ENCODE data around the gene APOM. TPM values are rescaled to one million over a fixed set of nuclear protein-coding genes. Genes with fewer than 3 reads are reported as not detected.

APOM gene
- total RNA-seq, 4 donors from 2014 or later, result 0.63 to 2.0 (median 0.90) TPM; not detected in 1

GRCh38 chr6:31641370-31641769 lies 14.3 kb upstream of the APOM start:
- WGBS, 2 donors, result 88 to 93% methylated on average over 4 of the region's 4 CpGs
- H3K36me3 ChIP-seq, result peaks cover 10 to 99% (median 56%) of the 10 kb centered on the region in 3 donors

DNA sequence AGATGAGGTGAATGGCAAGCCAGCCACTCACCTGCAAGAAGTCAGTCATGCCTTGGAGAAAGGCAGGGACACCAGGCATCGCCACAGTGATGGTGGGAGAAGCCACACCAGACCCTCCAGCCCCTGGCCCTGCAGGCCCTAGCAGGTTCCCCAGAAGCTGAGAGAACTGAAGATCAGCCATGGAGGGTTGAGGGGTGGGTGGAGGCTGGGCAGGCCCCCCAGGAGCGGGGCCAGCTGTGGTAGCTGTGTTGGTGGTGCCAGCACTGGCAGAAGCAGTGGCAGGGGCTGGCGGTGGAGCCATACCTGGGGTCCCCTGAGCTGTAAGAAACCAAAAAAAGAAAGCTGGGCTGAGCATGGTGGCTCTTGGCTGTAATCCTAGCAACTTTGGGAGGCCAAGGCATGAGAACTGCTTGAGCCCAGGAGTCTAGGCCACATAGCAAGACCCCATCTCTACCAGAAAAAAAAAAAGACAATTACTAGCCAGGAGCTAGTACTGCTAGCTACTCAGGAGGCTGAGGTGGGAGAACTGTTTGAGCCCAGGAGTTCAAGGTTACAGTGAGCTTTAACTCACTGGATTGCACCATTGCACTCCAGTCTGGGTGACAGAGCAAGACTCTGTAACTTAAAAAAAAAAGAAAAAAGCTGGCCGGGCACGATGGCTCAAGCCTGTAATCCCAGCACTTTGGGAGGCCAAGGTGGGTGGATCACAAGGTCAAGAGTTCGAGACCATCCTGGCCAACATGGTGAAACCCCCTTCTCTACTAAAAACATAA lies 12.7 kb upstream of the APOM start:
- Histone ChIP-seq H3K4me3 (no peak overlapping the region), H3K27ac (no peak overlapping the region), H3K36me3 (peaks cover 13 to 99% (median 48%) of the 10 kb centered on the region in 3 donors), H3K4me1 (no peaks in the 10 kb centered on the region), H3K27me3 (no peaks in the 10 kb centered on the region), H3K9me3 (no peaks in the 10 kb centered on the region)
- 85 to 88% methylated on average over 6 of the region's 6 CpGs for WGBS, 2 donors
- no peak for TF ChIP-seq EP300 (IDR thresholded peaks at IDR 0.05)
- no peak for TF ChIP-seq POLR2A (IDR thresholded peaks at IDR 0.05)
- TF ChIP-seq CTCF (IDR thresholded peaks at IDR 0.05), result no peak
- DNase-seq (ENCODE audit: low spot score in 2 of 2), result no peak

More at GRCh38 chr6:31641370-31641769, 14.3 kb upstream of the APOM start:
- Histone ChIP-seq H3K4me3 (no peak overlapping the region), H3K27me3 (no peaks in the 10 kb centered on the region), H3K27ac (no peak overlapping the region), H3K9me3 (no peaks in the 10 kb centered on the region), H3K4me1 (no peaks in the 10 kb centered on the region)
- TF ChIP-seq POLR2A (IDR thresholded peaks at IDR 0.05) (no peak), CTCF (IDR thresholded peaks at IDR 0.05) (no peak), EP300 (IDR thresholded peaks at IDR 0.05) (no peak)
- no peak for DNase-seq (ENCODE audit: low spot score in 2 of 2)

DNA sequence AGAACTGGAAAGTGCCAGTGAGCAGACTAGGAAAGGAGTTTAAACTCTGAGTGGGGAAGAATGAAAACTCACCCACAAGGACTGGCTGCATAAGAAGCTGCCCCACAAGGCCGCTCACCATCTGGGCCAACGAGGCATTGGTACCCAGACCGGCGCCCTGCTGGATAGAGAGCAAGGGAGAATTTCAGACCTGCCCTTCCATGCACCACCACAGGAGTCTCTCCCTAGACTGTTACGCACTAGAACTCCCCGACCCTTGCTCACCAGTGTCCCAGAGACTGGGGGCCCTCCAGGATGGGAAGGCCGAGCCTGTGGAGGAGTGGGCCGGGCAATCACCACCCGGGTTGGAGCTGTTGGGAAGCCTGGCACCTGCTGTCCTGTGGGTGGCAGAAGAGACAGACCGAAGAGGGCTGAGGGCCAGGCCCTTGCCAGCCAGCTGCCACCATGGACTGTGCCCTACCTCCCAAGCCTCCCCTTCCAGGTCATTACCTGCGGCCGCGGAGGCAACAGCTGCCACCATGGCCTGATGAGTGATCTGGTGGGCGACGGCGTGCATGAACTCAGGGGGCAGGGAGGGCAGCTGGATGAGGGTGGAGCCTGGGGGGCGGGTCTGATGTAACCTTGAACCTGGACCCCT lies 11.8 kb upstream of the APOM start:
- Histone ChIP-seq H3K27ac (no peak overlapping the region), H3K4me3 (no peak overlapping the region), H3K27me3 (no peaks in the 10 kb centered on the region), H3K9me3 (no peaks in the 10 kb centered on the region), H3K4me1 (no peaks in the 10 kb centered on the region), H3K36me3 (peaks cover 19 to 99% (median 54%) of the 10 kb centered on the region in 3 donors)
- no peak for TF ChIP-seq EP300 (IDR thresholded peaks at IDR 0.05)
- no peak for TF ChIP-seq POLR2A (IDR thresholded peaks at IDR 0.05)
- TF ChIP-seq CTCF (IDR thresholded peaks at IDR 0.05), result no peak
- DNase-seq (ENCODE audit: low spot score in 2 of 2), result no peak
- WGBS, 2 donors, result 83 to 85% methylated on average over 16 to 17 of the region's 17 CpGs

- no peak overlapping the region for H3K4me3 ChIP-seq
- peaks cover 20 to 94% (median 52%) of the 10 kb centered on the region in 3 donors for H3K36me3 ChIP-seq
- H3K27me3 ChIP-seq, result no peaks in the 10 kb centered on the region
- H3K9me3 ChIP-seq, result no peaks in the 10 kb centered on the region
- no peak overlapping the region for H3K27ac ChIP-seq
- WGBS, 2 donors, result 88 to 96% methylated on average over 9 of the region's 9 CpGs
- TF ChIP-seq POLR2A (IDR thresholded peaks at IDR 0.05) (no peak), EP300 (IDR thresholded peaks at IDR 0.05) (no peak), CTCF (IDR thresholded peaks at IDR 0.05) (no peak)
- H3K4me1 ChIP-seq, result peaks cover 0 to 11% (median 0%) of the 10 kb centered on the region in 4 donors
- DNase-seq (ENCODE audit: low spot score in 2 of 2), result no peak
Observed at GRCh38 chr6:31645325-31645724, 10.4 kb upstream of the APOM start.
